Measurements from ENCODE around the gene UFD1. TPM values are rescaled to one million over a fixed set of nuclear protein-coding genes. Genes with fewer than 3 reads are reported as not detected.

The UFD1 gene
- total and polyA plus RNA-seq, 9 of the 15 experiments (the other 6 are each of a cell fraction or from before 2014, with no cell fraction given): 238 to 645 (median 363) TPM

GRCh38 chr22:19407649-19408606 is 71.1 kb downstream of the UFD1 start (continued):
- TF ChIP-seq MYNN (IDR thresholded peaks at IDR 0.05): peak; percentile 87
- TF ChIP-seq MYNN (CRISPR knock-in tag; IDR thresholded peaks at IDR 0.05): no peak
- peak; percentile 60; the same call in 1 of the 2 replicates for TF ChIP-seq NKRF (IDR thresholded peaks at IDR 0.05; ENCODE audit: borderline replicate concordance)
- no peak for TF ChIP-seq RFX1 (IDR thresholded peaks at IDR 0.05)
- TF ChIP-seq KDM4B (IDR thresholded peaks at IDR 0.05; ENCODE audit: borderline replicate concordance in 2 of 2, low read depth in 1 of 2): no peak
- no peak for TF ChIP-seq PURB (CRISPR knock-in tag; IDR thresholded peaks at IDR 0.05; ENCODE audit: low read depth)
- TF ChIP-seq ILF3 (IDR thresholded peaks at IDR 0.05; ENCODE audit: borderline replicate concordance): no peak
- peak; percentile 76; the same call in 1 of the 2 replicates for TF ChIP-seq KLF1 (tag; IDR thresholded peaks at IDR 0.05)
- TF ChIP-seq KLF10 (CRISPR knock-in tag; IDR thresholded peaks at IDR 0.05): 0 out of 2 replicates have a peak, but pooled peaks have one; percentile 11
- TF ChIP-seq ELF4 (CRISPR knock-in tag; IDR thresholded peaks at IDR 0.05): no peak
- TF ChIP-seq KAT2B (IDR thresholded peaks at IDR 0.05; ENCODE audit: low read depth, low read length): no peak
- no peak for TF ChIP-seq ZNF165 (CRISPR knock-in tag; IDR thresholded peaks at IDR 0.05; ENCODE audit: borderline replicate concordance)
- peak; percentile 83 for TF ChIP-seq HDAC3 (IDR thresholded peaks at IDR 0.05; ENCODE audit: borderline replicate concordance, partially characterized antibody)
- no peak for TF ChIP-seq NFXL1 (CRISPR knock-in tag; IDR thresholded peaks at IDR 0.05)
- TF ChIP-seq PREB (CRISPR knock-in tag; IDR thresholded peaks at IDR 0.05): no peak
- no peak for TF ChIP-seq ZNF263 (CRISPR knock-in tag; IDR thresholded peaks at IDR 0.05; ENCODE audit: borderline replicate concordance)
- TF ChIP-seq HOXB6 (CRISPR knock-in tag; IDR thresholded peaks at IDR 0.05; ENCODE audit: borderline replicate concordance): no peak
- no peak for TF ChIP-seq ZNF140 (CRISPR knock-in tag; IDR thresholded peaks at IDR 0.05)
- TF ChIP-seq BCOR (IDR thresholded peaks at IDR 0.05): peak; percentile 66
- TF ChIP-seq PCBP2 (IDR thresholded peaks at IDR 0.05; ENCODE audit: low read depth, low read length, poor library complexity, severe bottlenecking): no peak
- no peak for TF ChIP-seq ID3 (CRISPR knock-in tag; IDR thresholded peaks at IDR 0.05)
- TF ChIP-seq ID3 (tag; IDR thresholded peaks at IDR 0.05): no peak
- TF ChIP-seq TRIM24 (IDR thresholded peaks at IDR 0.05): peak; percentile 97
- TF ChIP-seq KDM2B (CRISPR knock-in tag; IDR thresholded peaks at IDR 0.05): 0 out of 2 replicates have a peak, but pooled peaks have one; percentile 34
- TF ChIP-seq ZFP30 (CRISPR knock-in tag; IDR thresholded peaks at IDR 0.05; ENCODE audit: borderline replicate concordance): no peak
- peak; percentile 18 for TF ChIP-seq MAFF (IDR thresholded peaks at IDR 0.05; ENCODE audit: low read length)
- TF ChIP-seq MED1 (CRISPR knock-in tag; IDR thresholded peaks at IDR 0.05; ENCODE audit: borderline replicate concordance): no peak
